Keratinocyte (primary cell): Measurements from ENCODE around the gene SOX10.

ENCODE experiments used
- CTCF ChIP-seq, 3 experiments: IDR thresholded peaks in 1 of 3; conservative IDR thresholded peaks in 1 of 3; optimal IDR thresholded peaks in 1 of 3; 2 replicates in 2 of 3; 3 replicates in 1 of 3; pipeline versions ENCODE3 to v1.5.1; 2011; ENCODE audit warnings: low read length in 3 of 3, mild to moderate bottlenecking in 3 of 3, moderate library complexity in 2 of 3, control low read depth in 1 of 3, inconsistent platforms in 1 of 3; ENCODE audit not compliant: insufficient read depth in 2 of 3; ENCODE audit errors: extremely low read depth in 1 of 3
- EZH2 ChIP-seq: IDR thresholded peaks from one replicate; pipeline ENCODE4 v1.6.1; 2012; ENCODE audit warnings: inconsistent platforms, mild to moderate bottlenecking, low read length, moderate library complexity

GRCh38 chr22:37926771-37927636 lies 57.4 kb downstream of the SOX10 start:
- TF ChIP-seq CTCF (optimal IDR thresholded peaks at IDR 0.05 in 1 of 3, IDR thresholded peaks at IDR 0.05 in 1 of 3, conservative IDR thresholded peaks at IDR 0.05 in 1 of 3; ENCODE audit: extremely low read depth in 1 of 3, insufficient read depth in 2 of 3, low read length in 3 of 3) (no peak), EZH2 (no peak)
